ENCODE results near the gene MOGAT2.
"Not testable (repeated sequence)": the region's sequence is repeated elsewhere in the genome, so short reads cannot be mapped to it uniquely, and the experiment has no call there.

Gene MOGAT2

DNA sequence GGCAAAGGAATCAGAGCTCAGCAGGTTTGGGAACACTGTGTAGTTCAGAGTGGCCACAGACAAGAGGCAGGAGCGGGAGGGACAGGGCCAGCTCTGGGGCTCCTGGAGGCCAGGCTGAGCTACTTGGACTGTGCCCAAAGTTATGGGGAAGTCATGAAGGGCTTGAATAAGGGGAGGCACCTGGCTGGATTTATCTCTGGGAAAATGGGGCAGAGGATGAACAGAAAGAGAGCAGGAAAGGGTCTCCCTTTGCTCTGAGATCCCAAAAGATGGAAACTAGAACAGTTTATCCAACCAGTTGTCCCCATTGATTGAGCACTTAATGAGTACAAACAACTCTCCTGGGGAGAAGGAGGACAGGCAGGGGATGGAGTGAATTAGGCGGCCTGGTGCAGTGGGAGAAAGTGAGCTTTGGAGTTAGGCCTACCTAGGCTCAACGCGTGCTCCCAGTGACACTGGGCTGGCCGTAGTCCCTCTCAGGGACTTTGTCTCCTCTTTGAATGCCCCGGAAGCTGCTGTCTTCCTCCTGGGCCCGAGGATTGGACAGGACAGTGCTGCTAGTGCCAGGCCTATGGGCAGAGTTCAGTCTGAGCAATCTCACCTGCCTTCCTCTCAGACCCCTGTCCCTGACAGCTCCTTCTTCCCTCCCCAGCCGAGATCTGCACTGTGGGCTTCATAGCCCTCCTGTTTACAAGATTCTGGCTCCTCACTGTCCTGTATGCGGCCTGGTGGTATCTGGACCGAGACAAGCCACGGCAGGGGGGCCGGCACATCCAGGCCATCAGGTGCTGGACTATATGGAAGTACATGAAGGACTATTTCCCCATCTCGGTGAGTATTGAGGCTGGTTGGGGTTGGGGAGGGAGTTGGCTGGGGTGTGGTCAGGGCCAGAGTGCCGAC is 2.0 kb downstream of the MOGAT2 start:
- no peak for DNase-seq

DNA sequence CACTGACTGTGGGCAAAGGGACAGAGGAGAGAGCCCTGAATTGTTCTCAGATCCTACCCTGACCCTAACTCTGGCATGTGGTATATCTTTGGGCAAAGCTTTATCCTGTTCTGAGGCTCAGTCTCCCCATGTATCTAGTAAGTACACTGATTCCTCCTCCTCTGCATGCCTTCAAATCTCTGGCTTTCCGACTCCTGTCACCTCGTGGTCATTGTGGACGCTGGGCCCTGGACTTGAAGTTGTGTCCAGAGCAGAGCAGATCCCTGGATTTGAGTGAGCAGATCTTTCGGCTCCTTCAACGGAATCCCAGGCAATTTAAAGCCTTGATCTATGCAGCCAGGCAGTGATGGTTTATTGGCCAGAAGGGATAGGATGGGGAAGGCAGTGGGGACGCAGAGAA is 3.0 kb downstream of the MOGAT2 start:
- DNase-seq = no peak

DNA sequence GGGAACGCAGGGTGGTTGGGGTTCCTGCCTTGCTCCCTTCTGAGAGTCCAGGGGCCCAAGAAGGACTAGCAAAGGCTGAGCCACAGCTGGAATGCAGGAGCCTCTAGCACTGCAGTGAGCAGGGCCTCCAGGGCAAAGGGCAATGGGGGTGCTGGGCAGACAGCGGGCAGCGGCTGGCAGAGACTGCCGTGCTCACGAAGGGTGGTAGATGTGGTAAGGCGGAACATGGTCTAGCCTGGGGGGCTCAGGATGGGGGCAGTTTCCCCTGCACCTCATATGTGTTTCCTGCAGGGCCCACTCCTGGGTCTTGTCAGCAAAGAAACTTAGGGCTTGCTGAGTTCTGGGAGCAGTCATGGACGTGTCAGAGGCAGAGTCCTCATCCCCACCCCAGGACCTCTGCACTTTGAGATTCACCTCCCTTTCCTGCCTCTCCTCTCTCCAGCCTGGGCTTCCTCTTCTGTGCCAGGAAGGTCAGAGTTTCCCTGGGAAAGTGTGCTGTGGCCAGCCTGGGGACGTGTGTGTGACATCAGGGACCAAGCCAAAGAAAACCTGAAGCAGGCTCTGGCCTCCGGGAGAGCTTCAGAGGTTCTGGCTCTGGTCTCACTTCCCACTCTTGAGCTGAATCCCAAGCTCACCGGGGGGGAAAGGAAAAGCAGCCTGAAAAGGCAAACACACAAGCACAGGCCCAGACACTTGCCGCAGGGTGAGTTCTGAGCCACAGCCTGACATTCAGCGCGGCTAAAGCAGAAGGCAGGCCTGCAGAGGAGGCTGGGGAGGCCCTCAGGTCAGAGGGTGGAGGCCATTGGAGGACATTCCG is 4.4 kb downstream of the MOGAT2 start:
- no peak for DNase-seq

DNA sequence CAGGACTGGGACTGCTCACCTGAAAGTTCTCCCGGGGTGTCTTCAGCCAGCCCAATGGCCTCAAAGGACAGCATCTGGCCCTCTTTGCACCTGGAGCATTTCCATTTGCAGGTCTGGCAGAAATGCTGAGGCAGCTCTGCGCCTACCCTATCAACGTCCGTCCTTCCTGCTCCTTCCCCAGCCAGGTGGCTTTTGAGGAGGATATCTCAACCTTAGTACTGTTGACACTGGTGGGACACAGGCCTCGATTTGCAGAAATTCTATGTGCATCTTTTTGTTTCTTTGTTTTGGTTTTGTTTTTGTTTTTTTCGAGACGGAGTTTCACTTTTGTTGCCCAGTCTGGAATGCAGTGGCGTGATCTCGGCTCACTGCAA is 5.0 kb downstream of the MOGAT2 start:
- DNase-seq = no peak

DNA sequence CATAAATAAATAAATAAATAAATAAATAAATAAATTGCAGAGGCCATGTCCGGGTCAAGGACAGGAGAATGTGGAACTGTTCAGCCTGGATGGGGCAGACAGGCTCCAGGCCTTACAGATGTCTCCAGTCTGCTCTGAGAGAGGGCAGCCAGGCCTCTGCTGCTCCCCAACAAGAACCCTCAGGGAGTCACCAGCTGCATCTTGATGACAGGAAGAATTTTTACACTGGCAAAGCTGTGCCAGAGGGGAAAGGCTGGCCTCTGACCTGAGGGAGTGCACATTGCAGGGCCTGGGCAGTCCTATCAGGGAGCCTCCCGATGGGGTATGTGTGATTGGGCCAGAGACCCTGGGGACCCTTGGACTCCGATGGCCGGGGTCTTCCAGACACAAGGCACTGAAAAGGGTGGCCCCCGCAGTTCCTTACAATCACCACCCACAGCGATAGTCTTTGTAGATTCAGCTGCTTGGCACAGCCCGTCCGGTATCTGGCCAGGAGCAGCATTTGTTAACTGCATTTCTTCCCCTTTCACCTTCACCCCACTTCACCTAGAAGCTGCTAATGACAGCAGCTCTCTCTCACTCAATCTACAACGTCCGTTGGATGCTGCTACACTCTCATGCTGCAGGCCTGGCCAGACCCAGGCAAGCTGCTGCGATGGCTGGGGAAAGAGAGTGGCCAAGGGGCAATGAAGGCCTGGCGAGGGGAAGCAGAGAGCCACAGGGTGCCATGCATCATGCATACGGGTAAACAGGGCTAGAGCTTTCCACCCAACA is 8.1 kb downstream of the MOGAT2 start:
- DNase-seq = no peak

DNA sequence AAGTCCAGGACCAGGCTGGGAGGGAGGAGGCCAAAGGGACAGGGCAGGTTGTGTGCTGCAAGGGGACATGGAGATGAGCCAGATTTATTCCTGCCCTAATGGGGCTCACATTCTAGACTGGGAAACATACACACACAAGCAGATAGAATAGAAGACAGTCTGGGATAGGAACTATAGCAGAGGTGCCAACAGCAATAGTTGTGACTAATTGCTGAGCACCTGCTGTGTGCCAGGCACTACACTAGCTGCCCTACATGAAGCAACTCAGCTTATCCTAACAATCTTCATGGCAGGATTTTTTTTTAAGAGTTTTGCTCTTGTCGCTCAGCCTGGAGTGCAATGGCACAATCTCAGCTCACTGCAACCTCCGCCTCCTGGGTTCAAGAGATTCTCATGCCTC is 11.4 kb downstream of the MOGAT2 start:
- no peak for DNase-seq

DNA sequence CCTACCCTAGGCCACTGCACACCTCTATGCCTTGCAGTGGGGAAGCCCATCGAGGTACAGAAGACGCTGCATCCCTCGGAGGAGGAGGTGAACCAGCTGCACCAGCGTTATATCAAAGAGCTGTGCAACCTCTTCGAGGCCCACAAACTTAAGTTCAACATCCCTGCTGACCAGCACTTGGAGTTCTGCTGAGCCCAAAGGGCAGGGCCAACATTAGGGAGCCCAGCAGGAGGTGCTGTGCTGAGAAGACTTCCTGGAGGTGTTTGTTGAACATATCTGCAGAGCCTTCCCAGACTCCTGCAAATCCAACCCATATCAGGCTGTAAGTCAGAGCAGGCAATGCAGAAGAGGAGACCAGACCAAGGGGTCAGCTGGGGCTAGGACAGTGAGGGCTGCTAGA is 13.5 kb downstream of the MOGAT2 start:
- no peak for DNase-seq

DNA sequence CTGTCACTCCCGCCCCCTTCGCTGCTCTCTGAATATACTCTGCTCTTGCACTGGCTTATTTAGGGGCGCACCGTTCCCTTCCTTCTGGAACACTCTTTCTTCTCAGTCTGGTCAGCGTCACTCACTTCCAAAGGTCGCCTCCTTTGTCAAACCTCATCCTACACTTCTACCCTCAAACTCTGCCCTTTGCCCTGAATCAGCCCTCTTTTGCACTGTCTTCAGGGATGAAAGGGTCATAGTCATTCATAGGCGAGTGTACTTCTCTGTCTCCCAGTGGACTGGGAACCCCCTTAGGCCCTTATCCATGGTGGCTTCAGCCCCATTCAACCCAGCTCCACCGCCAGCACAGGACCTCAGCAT is 15.4 kb downstream of the MOGAT2 start:
- no peak for DNase-seq

DNA sequence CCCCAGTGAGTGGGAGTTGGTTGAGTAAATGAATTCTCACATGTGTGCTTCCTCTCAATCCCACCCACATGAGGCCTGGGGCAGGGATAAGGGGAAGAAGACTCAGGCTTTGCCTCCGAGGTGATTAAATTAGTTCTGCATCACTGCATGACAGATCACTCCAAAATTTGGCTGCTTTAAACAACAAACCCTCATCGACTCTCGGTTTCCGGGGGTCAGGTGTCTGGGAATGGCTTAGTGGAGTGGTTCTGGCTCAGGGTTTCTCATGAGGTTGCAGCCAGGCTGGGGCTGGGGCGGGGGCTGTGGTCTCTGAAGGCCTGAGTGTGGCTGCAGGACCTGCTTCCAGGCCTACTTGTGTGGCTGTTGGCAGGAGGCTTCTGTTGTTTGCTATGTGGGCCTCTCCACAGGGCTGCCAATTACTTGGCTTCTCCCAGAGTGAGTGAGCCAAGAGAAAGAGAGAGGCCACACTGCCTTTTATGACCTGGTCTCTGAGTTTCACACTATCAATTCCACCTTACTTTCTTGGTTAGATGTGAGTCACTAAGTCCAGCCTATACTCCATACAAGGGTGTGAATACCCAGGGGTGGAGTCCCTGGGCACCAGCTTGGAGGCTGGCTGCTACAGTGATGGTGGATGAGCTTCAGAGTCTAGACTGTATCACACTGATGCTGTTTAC is 15.9 kb downstream of the MOGAT2 start:
- DNase-seq = no peak

DNA sequence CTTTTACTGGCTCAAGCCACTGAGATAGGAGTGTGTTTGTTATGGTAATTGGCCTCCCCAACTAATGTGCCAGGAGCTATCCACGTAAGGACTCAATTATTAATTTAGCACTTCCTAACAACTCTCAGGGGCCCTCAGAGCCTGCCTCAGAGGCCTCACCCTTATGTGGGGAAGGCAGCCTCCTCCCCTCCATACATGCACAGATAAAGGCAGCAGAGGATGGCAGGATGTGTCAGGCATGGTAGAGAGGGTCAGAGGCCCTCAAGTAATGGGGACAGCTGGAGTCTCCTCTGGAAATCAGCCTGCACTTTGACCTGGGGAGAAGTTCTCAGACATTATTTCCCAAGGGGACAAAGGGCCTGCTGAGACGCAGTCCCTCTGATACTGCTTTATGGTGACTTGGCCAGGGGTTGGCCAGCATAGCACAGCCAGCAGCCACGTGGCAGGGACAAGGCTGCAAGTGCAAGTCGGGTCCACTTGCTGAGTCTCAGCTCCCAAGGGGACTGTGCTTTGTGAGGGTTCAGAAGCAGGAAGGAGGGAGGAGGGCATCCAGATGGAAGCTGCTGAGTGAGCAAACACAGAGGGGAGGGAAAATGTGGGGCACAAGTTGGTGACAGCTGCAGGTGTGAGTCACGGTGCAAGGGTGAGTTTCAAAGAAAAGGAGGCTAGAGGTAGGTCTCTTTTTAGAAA is 17.0 kb downstream of the MOGAT2 start:
- DNase-seq = no peak

DNA sequence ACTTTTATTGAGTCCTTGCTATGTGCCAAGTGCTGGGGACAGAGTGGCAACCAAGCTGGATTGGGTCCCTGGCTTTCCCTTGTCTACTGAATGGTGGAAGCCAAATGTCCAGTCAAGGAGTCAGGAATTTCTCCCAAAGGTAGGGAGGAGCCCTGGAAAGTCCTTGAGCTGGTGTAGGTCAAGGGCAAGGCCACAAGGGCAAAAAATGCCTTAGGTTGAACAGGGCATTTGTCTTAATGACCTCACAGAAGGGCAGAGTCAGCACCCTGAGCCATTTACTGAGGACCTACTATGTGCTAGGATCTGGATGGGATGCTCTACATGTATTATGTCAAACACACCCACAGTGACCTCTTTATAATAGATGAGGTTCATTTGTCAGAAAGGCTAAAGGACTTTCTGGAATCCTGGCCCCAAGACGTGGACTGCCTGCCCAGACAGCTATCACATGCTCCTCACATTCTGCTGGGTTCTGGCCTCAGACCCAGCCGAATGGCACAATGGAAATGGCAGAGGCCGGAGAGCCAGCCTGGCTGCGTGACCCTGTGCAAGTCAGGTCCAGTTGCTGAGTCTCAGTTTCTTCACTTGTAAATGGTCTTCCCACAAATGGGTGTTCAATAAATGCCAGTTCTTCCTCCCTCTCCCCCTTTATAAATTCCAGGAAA is 17.7 kb downstream of the MOGAT2 start:
- DNase-seq = no peak

DNA sequence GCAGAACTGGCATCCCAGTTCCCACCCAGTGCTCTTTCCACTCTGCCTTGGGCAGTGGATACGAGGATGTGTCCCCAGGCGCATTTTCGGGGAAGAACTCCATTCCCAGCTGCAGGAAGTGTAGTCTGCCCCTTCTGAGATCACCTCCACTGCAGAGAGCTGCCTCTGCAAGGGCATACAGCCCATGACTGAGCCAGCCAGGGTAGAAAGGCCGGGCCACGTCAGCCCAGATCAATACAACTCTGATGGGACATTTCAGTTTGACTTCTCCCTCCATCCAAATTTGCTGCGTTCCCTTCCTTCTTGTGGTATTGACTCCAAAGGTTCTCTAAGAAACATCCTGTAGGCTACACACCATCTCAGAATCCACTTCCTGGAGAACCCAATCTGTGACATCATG is 19.7 kb downstream of the MOGAT2 start:
- DNase-seq = no peak

DNA sequence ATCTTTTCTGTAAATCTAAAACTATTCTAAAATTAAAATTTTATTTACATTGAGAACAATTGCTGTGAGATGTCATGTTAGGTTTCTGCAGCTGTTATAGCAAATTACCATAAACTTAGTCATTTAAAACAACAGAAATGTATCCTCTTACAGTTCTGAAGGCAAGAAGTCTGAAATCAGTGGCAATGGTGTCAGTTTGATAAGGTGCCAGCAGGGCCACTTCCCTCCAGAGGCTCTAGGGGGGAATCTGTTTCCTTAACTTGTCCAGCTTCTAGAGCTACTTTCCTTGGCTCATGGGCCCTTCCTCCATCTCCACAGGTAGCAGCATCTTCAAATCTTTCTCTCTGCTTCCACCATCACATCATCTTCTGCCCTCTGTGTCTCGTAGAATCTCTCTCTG is 23.0 kb downstream of the MOGAT2 start:
- no peak for DNase-seq

DNA sequence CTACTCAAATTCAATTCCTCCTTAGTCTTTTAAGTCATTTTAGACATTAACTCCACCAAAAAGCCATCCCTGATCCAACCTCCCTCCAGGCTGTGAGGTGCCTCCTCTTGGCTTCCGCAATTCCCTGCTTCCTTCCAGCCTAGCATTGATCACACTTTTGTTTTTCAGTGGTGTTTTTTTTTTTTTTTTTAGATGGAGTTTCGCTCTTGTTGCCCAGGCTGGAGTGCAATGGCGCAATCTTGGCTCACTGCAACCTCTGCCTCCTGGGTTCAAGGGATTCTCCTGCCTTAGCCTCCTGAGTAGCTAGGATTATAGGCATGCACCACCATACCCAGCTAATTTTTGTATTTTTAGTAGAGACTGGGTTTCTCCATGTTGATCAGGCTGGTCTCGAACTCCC is 25.5 kb downstream of the MOGAT2 start:
- DNase-seq = not testable (repeated sequence)

DNA sequence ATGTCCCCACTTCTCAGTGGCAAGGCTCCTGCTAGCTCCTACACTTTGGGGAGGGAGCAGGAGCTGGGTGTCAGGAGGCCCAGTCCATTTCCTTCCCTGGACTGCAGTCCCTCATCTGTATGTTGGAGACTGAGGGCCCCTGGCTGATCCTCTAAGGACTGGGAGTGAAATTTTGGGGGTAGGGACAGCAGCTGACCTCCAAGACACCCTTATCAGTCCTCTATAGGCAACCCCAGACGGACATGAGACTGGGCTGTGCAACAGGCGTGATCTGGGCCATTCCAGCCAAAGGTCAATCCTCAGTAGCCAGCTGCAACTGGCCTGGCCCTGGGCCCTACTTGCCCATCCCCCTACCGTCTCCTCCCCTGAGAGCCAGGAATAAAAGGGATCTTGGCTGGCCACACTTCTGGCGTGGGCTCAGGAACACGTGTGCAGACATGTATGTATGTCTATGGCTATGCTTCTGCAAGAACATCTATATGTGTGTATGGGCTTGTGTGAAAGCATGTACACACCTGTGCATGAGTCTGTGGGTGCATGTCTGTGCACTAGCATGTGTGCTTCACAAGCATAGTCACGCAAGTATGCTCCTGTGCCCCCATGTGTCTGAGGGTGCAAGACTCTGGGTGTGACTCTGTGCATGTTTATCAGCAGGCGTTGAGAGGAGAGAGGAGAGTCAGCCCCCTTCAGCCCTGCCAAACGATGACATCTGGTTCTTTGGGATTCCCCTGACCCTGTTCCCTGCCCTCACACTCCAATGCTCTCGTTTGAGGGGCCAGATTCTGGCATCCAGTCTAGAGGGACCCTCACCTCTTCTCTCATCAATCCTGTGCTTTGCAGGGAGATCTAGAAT is 26.3 kb downstream of the MOGAT2 start:
- DNase-seq = no peak

DNA sequence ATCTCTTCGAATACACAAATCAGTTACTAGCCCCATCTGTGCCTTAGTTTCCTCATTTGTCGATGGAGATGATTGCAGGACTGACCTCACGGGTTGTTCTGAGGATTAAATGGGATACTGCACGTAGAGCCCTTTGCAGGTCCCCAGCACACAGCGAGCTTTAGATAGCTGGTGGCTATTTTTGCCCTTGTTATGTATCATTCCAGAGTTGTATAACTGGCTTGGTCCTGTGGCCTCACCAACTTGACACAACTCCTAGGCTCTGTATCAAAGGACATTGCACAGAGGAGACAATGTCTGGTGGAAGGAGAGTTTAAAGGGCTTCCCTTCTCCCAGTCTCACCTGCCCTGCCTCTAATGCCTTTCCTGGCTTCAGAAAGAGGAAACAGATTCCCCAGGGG is 28.2 kb downstream of the MOGAT2 start:
- no peak for DNase-seq

DNA sequence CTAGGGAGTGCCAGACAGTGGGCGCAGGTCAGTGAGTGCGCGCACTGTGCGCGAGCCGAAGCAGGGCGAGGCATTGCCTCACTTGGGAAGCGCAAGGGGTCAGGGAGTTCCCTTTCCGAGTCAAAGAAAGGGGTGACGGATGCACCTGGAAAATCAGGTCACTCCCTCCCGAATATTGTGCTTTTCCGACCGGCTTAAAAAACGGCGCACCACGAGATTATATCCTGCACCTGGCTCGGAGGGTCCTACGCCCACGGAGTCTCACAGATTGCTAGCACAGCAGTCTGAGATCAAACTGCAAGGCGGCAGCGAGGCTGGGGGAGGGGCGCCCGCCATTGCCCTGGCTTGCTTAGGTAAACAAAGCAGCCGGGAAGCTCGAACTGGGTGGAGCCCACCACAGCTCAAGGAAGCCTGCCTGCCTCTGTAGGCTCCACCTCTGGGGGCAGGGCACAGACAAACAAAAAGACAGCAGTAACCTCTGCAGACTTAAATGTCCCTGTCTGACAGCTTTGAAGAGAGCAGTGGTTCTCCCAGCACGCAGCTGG is 31.2 kb downstream of the MOGAT2 start:
- DNase-seq = not testable (repeated sequence)

DNA sequence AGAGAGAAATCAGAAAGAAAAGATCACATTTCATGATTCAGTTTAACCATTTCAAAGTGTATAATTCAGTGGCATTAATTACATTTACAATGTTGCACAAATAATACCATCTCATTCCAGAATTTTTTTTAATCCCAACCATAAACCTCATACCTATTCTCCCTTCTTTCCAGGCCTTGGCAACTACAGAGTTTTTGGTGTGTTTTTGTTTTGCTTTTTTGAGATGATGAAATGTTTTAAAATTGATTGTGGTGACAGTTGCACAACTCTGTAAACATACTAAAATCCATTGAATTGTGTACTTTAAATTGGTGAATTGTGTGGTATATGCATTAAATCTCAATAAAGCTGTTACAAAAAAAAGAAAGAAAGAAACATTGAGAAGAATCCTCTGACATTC is 37.3 kb downstream of the MOGAT2 start:
- DNase-seq = not testable (repeated sequence)

DNA sequence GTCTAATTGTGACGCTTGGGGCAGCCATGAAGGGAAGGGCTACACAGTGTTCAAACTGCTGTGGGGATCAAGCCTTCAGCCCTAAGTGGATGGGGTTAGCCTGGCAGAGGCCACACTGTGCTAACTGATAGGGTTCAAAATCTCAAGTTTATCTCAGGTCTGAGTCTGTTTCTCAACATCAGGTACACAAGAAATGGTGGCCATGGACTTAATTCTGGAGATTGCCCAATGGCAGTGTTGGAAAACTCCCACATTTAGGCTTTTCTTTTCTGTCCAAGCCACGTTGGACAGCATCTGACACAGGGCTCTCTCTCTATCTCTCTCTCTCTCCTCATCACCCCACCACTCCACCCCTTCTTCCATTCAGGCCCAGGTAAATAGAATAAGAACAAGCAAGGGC is 40.0 kb downstream of the MOGAT2 start:
- DNase-seq = no peak

DNA sequence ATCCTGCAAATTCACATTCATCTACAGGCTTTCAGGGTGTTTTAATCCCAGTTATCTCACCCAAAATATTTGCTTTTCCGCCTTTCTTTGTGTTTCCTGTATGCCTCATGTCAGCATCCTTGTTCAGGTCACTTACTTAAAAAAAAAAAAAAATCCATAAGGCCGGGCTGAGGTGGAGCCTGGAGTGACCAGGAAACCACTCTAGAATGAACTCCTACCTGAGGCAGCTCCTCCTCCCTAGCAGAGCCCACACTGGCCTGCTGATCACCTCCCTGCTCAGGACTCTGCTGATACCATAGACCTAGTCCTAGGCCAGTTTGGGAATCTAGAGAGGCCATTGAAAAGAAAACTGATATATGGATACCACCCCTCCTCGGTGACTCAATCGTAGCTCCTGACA is 42.2 kb downstream of the MOGAT2 start:
- DNase-seq = no peak

Measured in amniotic stem cell (primary cell).